ENCODE results near the gene SHROOM3. TPM values are rescaled to one million over a fixed set of nuclear protein-coding genes. Genes with fewer than 3 reads are reported as not detected.

Gene SHROOM3
- total and polyA plus RNA-seq, 2 experiments from 2014 or later = 11.3 to 73.5 TPM

DNA sequence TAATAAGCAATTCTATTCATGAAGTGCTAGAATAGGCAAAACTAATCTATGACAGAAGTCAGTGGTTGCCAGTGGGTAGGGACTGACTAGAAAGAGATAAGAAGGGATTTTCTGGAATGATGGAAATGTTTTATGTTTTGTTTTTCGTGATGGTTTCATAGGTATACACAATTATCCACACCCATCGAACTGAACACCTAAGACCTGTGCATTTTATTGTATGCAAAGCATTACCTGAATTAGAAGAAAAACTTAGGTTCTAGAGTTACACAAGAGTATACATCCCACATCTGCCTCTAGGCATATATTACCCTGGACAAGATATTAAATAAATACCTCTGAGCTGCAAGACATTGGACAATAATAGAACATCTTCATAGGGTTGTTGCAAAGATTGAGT, 257.7 kb downstream of the SHROOM3 start (continued):
- TF ChIP-seq EZH2phosphoT487 (IDR thresholded peaks at IDR 0.05; ENCODE audit: unreplicated experiment) (no peak), ETS1 (IDR thresholded peaks at IDR 0.05) (no peak), EZH2 (IDR thresholded peaks at IDR 0.05; ENCODE audit: low read depth, unreplicated experiment) (no peak), POLR2AphosphoS5 (IDR thresholded peaks at IDR 0.05; ENCODE audit: low read depth) (no peak), CREB1 (CRISPR knock-in tag; IDR thresholded peaks at IDR 0.05; ENCODE audit: low read depth) (no peak), ZNF331 (CRISPR knock-in tag; IDR thresholded peaks at IDR 0.05; ENCODE audit: low read depth) (no peak), CTCF (conservative IDR thresholded peaks at IDR 0.05; ENCODE audit: low read depth in 2 of 2) (no peak), STAT1 (IDR thresholded peaks at IDR 0.05; ENCODE audit: unreplicated experiment) (no peak)
- TF ChIP-seq, protein P1, sequence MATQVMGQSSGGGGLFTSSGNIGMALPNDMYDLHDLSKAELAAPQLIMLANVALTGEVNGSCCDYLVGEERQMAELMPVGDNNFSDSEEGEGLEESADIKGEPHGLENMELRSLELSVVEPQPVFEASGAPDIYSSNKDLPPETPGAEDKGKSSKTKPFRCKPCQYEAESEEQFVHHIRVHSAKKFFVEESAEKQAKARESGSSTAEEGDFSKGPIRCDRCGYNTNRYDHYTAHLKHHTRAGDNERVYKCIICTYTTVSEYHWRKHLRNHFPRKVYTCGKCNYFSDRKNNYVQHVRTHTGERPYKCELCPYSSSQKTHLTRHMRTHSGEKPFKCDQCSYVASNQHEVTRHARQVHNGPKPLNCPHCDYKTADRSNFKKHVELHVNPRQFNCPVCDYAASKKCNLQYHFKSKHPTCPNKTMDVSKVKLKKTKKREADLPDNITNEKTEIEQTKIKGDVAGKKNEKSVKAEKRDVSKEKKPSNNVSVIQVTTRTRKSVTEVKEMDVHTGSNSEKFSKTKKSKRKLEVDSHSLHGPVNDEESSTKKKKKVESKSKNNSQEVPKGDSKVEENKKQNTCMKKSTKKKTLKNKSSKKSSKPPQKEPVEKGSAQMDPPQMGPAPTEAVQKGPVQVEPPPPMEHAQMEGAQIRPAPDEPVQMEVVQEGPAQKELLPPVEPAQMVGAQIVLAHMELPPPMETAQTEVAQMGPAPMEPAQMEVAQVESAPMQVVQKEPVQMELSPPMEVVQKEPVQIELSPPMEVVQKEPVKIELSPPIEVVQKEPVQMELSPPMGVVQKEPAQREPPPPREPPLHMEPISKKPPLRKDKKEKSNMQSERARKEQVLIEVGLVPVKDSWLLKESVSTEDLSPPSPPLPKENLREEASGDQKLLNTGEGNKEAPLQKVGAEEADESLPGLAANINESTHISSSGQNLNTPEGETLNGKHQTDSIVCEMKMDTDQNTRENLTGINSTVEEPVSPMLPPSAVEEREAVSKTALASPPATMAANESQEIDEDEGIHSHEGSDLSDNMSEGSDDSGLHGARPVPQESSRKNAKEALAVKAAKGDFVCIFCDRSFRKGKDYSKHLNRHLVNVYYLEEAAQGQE (IDR thresholded peaks at IDR 0.05; ENCODE audit: unreplicated experiment) = no peak

GRCh38 chr4:76694056-76694455, 259.0 kb downstream of the SHROOM3 start:
- H3K27me3 Mint-ChIP-seq (ENCODE audit: insufficient read depth, low read depth, poor library complexity) = peaks cover 18% of the 10 kb centered on the region
- peaks cover 72% of the 10 kb centered on the region for H3K4me1 Mint-ChIP-seq
- no peak overlapping the region for H2AFZ ChIP-seq
- no peak overlapping the region for H3K4me3 Mint-ChIP-seq
- peaks cover 34% of the 10 kb centered on the region for H4K20me1 ChIP-seq (replicated peaks; ENCODE audit: insufficient read depth)
- no peaks in the 10 kb centered on the region for H3K9me3 Mint-ChIP-seq
- H3K79me2 ChIP-seq (replicated peaks; ENCODE audit: insufficient read depth) = peaks cover 92% of the 10 kb centered on the region
- H3F3A ChIP-seq (replicated peaks; ENCODE audit: low read depth) = no peaks in the 10 kb centered on the region
- H3K27ac Mint-ChIP-seq = no peak overlapping the region
- H3K4me1 ChIP-seq (ENCODE audit: insufficient read depth) = peaks cover 65% of the 10 kb centered on the region
- ATAC-seq (no peak), DNase-seq (ENCODE audit: low spot score) (no peak)
- no peaks in the 10 kb centered on the region; the same call in 2 of the 3 replicates for H3K36me3 Mint-ChIP-seq (ENCODE audit: low read depth)
- no peaks in the 10 kb centered on the region for H3K9me2 ChIP-seq (ENCODE audit: insufficient read depth)
- no peak overlapping the region for H3K4me2 ChIP-seq
- no peaks in the 10 kb centered on the region for H3K27me3 ChIP-seq (ENCODE audit: insufficient read depth)
- H3K4me3 ChIP-seq = no peak overlapping the region
- H3K27ac ChIP-seq (ENCODE audit: low read depth) = no peak overlapping the region
- H3K36me3 ChIP-seq (ENCODE audit: insufficient read depth) = no peaks in the 10 kb centered on the region
- TF ChIP-seq CTCF (conservative IDR thresholded peaks at IDR 0.05; ENCODE audit: low read depth in 2 of 2) = no peak
- no peak for TF ChIP-seq STAT1 (IDR thresholded peaks at IDR 0.05; ENCODE audit: unreplicated experiment)
- no peak for TF ChIP-seq EZH2phosphoT487 (IDR thresholded peaks at IDR 0.05; ENCODE audit: unreplicated experiment)
- TF ChIP-seq CREB1 (CRISPR knock-in tag; IDR thresholded peaks at IDR 0.05; ENCODE audit: low read depth) = no peak
- TF ChIP-seq, protein P1 (IDR thresholded peaks at IDR 0.05; ENCODE audit: unreplicated experiment) = no peak
- no peak for TF ChIP-seq JUNB (IDR thresholded peaks at IDR 0.05; ENCODE audit: unreplicated experiment)
- no peak for TF ChIP-seq POLR2AphosphoS5 (IDR thresholded peaks at IDR 0.05; ENCODE audit: low read depth)
- TF ChIP-seq ZNF114 (CRISPR knock-in tag; IDR thresholded peaks at IDR 0.05) = no peak
- no peak for TF ChIP-seq EZH2 (IDR thresholded peaks at IDR 0.05; ENCODE audit: low read depth, unreplicated experiment)

Data from GM23338 (cell line).